Epithelial cell of proximal tubule (primary cell): ENCODE measurements around the gene FLT1. TPM values are rescaled to one million over a fixed set of nuclear protein-coding genes. Genes with fewer than 3 reads are reported as not detected.

Experiments used
- DNase-seq: peaks from one replicate; pipeline ENCODE4 v3.0.0-alpha.2; 2011; ENCODE audit warnings: low read depth
- H3K4me3 ChIP-seq: 2 replicates; pipeline ENCODE4 v1.5.1; 2011; ENCODE audit warnings: low read depth, mild to moderate bottlenecking, low read length
- CTCF ChIP-seq: conservative IDR thresholded peaks from 2 replicates; pipeline ENCODE4 v1.5.1; 2012; ENCODE audit warnings: low read depth, mild to moderate bottlenecking, low read length
- total RNA-seq: library from RNA; depleted of rRNA; stranded (reverse); fragments of >200 nt; gene quantifications from 2 replicates; pipeline ENCODE4 v1.2.3, GENCODE V29; 2015

FLT1 gene
- total RNA-seq, 1 donor from 2014 or later: 0.17 TPM

GRCh38 chr13:28466151-28466550 lies 28.8 kb downstream of the FLT1 start:
- no peak overlapping the region for H3K4me3 ChIP-seq
- no peak for DNase-seq
- TF ChIP-seq CTCF: no peak

- TF ChIP-seq CTCF: no peak
- no peak overlapping the region for H3K4me3 ChIP-seq
- no peak for DNase-seq
Observed at GRCh38 chr13:28464861-28465460, 30.0 kb downstream of the FLT1 start.

GRCh38 chr13:28463481-28463880 lies 31.4 kb downstream of the FLT1 start:
- DNase-seq: no peak
- TF ChIP-seq CTCF: no peak
- no peak overlapping the region for H3K4me3 ChIP-seq

GRCh38 chr13:28459911-28460310 lies 35.0 kb downstream of the FLT1 start:
- no peak for TF ChIP-seq CTCF
- no peak overlapping the region for H3K4me3 ChIP-seq
- no peak for DNase-seq

GRCh38 chr13:28458608-28459007 lies 36.3 kb downstream of the FLT1 start:
- no peak for DNase-seq
- TF ChIP-seq CTCF: no peak
- H3K4me3 ChIP-seq: no peak overlapping the region

- no peak for TF ChIP-seq CTCF
- no peak for DNase-seq
- no peak overlapping the region for H3K4me3 ChIP-seq
Observed at GRCh38 chr13:28458051-28458450, 36.9 kb downstream of the FLT1 start.

GRCh38 chr13:28457521-28457920 lies 37.4 kb downstream of the FLT1 start:
- H3K4me3 ChIP-seq: no peak overlapping the region
- no peak for DNase-seq
- TF ChIP-seq CTCF: no peak
